Caco-2 (cell line): Measurements from ENCODE around the gene ACOT12. TPM values are rescaled to one million over a fixed set of nuclear protein-coding genes. Genes with fewer than 3 reads are reported as not detected.
"Not testable (repeated sequence)": the region's sequence is repeated elsewhere in the genome, so short reads cannot be mapped to it uniquely, and the experiment has no call there.

ENCODE experiments used
- BruUV-seq: library from RNA; stranded (reverse); fragments of 400-500 nt; replicated peaks from 2 replicates; lab custom pipeline; 2021; lab: Mats Ljungman, UMichigan
- CTCF ChIA-PET: fragments of 300-600 bp; sonication (Branson Sonifier 250); formaldehyde crosslinking; loops from one replicate; lab custom pipeline; 2022; ENCODE audit warnings: antibody characterized with exemption; lab: Charles Lee
- POLR2A ChIA-PET: fragments of 300-600 bp; sonication (Branson Sonifier 250); formaldehyde crosslinking; loops from one replicate; lab custom pipeline; 2022; ENCODE audit warnings: antibody characterized with exemption; lab: Charles Lee
- DNase-seq, 2 experiments: peaks; one replicate each; pipeline versions ENCODE4 v3.0.0 to v3.0.0-alpha.2; 2020 to 2022
- H3K27me3 ChIP-seq: replicated peaks from 2 replicates; pipeline ENCODE4 v1.6.0; 2011; ENCODE audit warnings: low read length; ENCODE audit not compliant: control insufficient read depth, insufficient read depth
- H3K36me3 ChIP-seq: 2 replicates; pipeline ENCODE4 v1.5.1; 2011; ENCODE audit warnings: low read length; ENCODE audit not compliant: control insufficient read depth, insufficient read depth
- H3K4me1 ChIP-seq: fragments of 250-450 bp; sonication (Bioruptor Pico); 2 replicates; pipeline ENCODE4 v1.5.1; 2020; ENCODE audit warnings: mild to moderate bottlenecking
- H3K4me3 ChIP-seq: 2 replicates; pipeline ENCODE4 v1.5.1; 2011; ENCODE audit warnings: low read depth, mild to moderate bottlenecking, control low read depth, low read length
- H3K9me3 ChIP-seq: fragments of 250-450 bp; sonication (Bioruptor Pico); 2 replicates; pipeline ENCODE4 v1.5.1; 2020; ENCODE audit warnings: mild to moderate bottlenecking, moderate library complexity
- H3K27ac Mint-ChIP-seq: one replicate; pipeline ENCODE4 v1.8.0; 2022; ENCODE audit warnings: mixed read lengths; ENCODE audit not compliant: unreplicated experiment
- H3K27me3 Mint-ChIP-seq: one replicate; pipeline ENCODE4 v1.8.0; 2022; ENCODE audit warnings: mixed read lengths; ENCODE audit not compliant: insufficient read depth, unreplicated experiment
- H3K36me3 Mint-ChIP-seq: one replicate; pipeline ENCODE4 v1.8.0; 2022; ENCODE audit warnings: mild to moderate bottlenecking, mixed read lengths; ENCODE audit not compliant: insufficient read depth, unreplicated experiment
- H3K4me1 Mint-ChIP-seq: one replicate; pipeline ENCODE4 v1.8.0; 2022; ENCODE audit warnings: low read depth, mixed read lengths; ENCODE audit not compliant: unreplicated experiment
- H3K4me3 Mint-ChIP-seq: one replicate; pipeline ENCODE4 v1.8.0; 2022; ENCODE audit warnings: mild to moderate bottlenecking, moderate library complexity, mixed read lengths; ENCODE audit not compliant: unreplicated experiment
- H3K9me3 Mint-ChIP-seq: one replicate; pipeline ENCODE4 v1.8.0; 2022; ENCODE audit warnings: mixed read lengths; ENCODE audit not compliant: unreplicated experiment
- intact Hi-C: fragments of 100-400 bp; cut with micrococcal nuclease; formaldehyde crosslinking; loops from one replicate; pipeline ENCODE4 v1.10.0; 2022; ENCODE audit not compliant: unreplicated experiment
- total RNA-seq: library from RNA; stranded (reverse); gene quantifications from 2 replicates; pipeline ENCODE4 v1.2.3, GENCODE V29; 2022
- TF ChIP-seq, protein P1 (sequence below), 2 experiments: fragments of 200-600 bp in 1 of 2; IDR thresholded peaks; 1 replicate in 1 of 2; 2 replicates in 1 of 2; pipeline versions ENCODE4 v1.5.1 to v1.8.0; 2011 to 2022; ENCODE audit warnings: antibody characterized with exemption in 1 of 2, control low read depth in 1 of 2, inconsistent platforms in 1 of 2, low read depth in 1 of 2, low read length in 1 of 2, mild to moderate bottlenecking in 1 of 2, moderate library complexity in 1 of 2; ENCODE audit not compliant: insufficient read depth in 1 of 2, severe bottlenecking in 1 of 2, unreplicated experiment in 1 of 2

ACOT12 gene
- total RNA-seq, 1 experiment from 2014 or later = 1.4 TPM

DNA sequence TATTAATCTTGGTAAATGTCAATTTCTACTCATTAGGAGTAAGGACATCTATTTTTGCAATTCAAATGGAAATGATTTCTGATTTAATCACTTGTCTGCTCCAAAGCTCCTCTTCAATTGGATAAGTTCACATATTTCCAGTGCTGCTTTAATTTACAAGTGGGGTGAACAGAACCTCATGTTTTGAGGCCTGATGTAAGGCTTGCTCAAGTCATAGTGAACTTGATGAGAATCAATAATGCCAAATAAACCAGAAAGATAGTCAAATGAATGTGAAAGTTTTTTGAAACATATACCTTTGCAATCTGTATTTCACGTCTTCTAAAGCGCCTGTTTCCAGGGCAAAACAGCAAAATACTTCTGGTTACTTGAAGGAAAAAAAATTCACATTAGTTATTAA, 15.4 kb upstream of the ACOT12 start:
- no peaks in the 10 kb centered on the region for H3K27me3 ChIP-seq
- H3K36me3 ChIP-seq = no peaks in the 10 kb centered on the region
- H3K9me3 Mint-ChIP-seq = no peaks in the 10 kb centered on the region
- H3K27me3 Mint-ChIP-seq = no peaks in the 10 kb centered on the region
- ChIA-PET POLR2A (no interaction called here), CTCF (no interaction called here)
- no TSS peak for BruUV-seq
- peaks cover 26% of the 10 kb centered on the region for H3K4me1 ChIP-seq
- TF ChIP-seq, protein P1, sequence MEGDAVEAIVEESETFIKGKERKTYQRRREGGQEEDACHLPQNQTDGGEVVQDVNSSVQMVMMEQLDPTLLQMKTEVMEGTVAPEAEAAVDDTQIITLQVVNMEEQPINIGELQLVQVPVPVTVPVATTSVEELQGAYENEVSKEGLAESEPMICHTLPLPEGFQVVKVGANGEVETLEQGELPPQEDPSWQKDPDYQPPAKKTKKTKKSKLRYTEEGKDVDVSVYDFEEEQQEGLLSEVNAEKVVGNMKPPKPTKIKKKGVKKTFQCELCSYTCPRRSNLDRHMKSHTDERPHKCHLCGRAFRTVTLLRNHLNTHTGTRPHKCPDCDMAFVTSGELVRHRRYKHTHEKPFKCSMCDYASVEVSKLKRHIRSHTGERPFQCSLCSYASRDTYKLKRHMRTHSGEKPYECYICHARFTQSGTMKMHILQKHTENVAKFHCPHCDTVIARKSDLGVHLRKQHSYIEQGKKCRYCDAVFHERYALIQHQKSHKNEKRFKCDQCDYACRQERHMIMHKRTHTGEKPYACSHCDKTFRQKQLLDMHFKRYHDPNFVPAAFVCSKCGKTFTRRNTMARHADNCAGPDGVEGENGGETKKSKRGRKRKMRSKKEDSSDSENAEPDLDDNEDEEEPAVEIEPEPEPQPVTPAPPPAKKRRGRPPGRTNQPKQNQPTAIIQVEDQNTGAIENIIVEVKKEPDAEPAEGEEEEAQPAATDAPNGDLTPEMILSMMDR (IDR thresholded peaks at IDR 0.05; ENCODE audit: insufficient read depth in 1 of 2, low read depth in 1 of 2, low read length in 1 of 2, severe bottlenecking in 1 of 2, unreplicated experiment in 1 of 2) = no peak
- no peaks in the 10 kb centered on the region for H3K36me3 Mint-ChIP-seq
- no peaks in the 10 kb centered on the region for H3K9me3 ChIP-seq
- H3K27ac Mint-ChIP-seq = no peak overlapping the region
- H3K4me3 ChIP-seq = no peak overlapping the region
- no peak overlapping the region for H3K4me3 Mint-ChIP-seq
- intact Hi-C loops = no loop called here
- no peak for DNase-seq
- H3K4me1 Mint-ChIP-seq = peaks cover 19% of the 10 kb centered on the region

DNA sequence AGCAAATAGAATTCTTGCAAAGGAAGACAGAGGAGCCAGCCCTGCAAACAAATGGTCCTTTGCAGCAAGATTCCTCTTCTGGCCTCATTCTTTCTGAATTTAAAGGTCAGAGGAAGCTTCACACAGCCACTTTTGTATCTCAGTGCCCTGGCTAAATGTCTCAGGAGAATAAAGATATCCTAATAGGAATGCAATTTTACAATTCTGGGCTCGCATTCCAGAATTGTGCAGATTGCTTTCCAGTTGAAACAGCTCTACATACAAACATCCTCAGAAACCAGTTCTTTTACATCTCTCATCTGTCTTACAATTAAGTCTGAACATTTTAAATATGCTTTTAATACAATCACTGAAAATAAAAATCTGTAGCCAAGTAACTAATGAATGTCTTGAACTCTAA, 14.6 kb upstream of the ACOT12 start:
- no peak overlapping the region for H3K27ac Mint-ChIP-seq
- Histone ChIP-seq H3K27me3 (no peaks in the 10 kb centered on the region), H3K9me3 (no peaks in the 10 kb centered on the region), H3K4me3 (no peak overlapping the region), H3K36me3 (no peaks in the 10 kb centered on the region), H3K4me1 (peaks cover 26% of the 10 kb centered on the region)
- BruUV-seq = no TSS peak
- intact Hi-C loops = no loop called here
- no peak overlapping the region for H3K4me3 Mint-ChIP-seq
- ChIA-PET POLR2A (no interaction called here), CTCF (no interaction called here)
- DNase-seq = no peak
- H3K27me3 Mint-ChIP-seq = no peaks in the 10 kb centered on the region
- TF ChIP-seq, protein P1 (IDR thresholded peaks at IDR 0.05; ENCODE audit: insufficient read depth in 1 of 2, low read depth in 1 of 2, low read length in 1 of 2, severe bottlenecking in 1 of 2, unreplicated experiment in 1 of 2) = no peak
- H3K36me3 Mint-ChIP-seq = no peaks in the 10 kb centered on the region
- no peaks in the 10 kb centered on the region for H3K9me3 Mint-ChIP-seq
- peaks cover 19% of the 10 kb centered on the region for H3K4me1 Mint-ChIP-seq

- CTCF ChIA-PET, POLR2A ChIA-PET, H3K4me3 Mint-ChIP-seq: not testable (repeated sequence)
Observed at GRCh38 chr5:81407811-81408210, 13.9 kb upstream of the ACOT12 start.

More at GRCh38 chr5:81407811-81408210, 13.9 kb upstream of the ACOT12 start:
- H3K9me3 Mint-ChIP-seq, H3K9me3 ChIP-seq, intact Hi-C loops, DNase-seq, H3K27ac Mint-ChIP-seq, BruUV-seq, H3K4me3 ChIP-seq, H3K27me3 Mint-ChIP-seq, H3K36me3 ChIP-seq, H3K36me3 Mint-ChIP-seq, H3K27me3 ChIP-seq: not testable (repeated sequence)
- H3K4me1 ChIP-seq = peaks cover 26% of the 10 kb centered on the region
- peaks cover 19% of the 10 kb centered on the region for H3K4me1 Mint-ChIP-seq
